ENCODE measurements around the gene CD302.
"Not testable (repeated sequence)": the region's sequence is repeated elsewhere in the genome, so short reads cannot be mapped to it uniquely, and the experiment has no call there.

CD302 gene

DNA sequence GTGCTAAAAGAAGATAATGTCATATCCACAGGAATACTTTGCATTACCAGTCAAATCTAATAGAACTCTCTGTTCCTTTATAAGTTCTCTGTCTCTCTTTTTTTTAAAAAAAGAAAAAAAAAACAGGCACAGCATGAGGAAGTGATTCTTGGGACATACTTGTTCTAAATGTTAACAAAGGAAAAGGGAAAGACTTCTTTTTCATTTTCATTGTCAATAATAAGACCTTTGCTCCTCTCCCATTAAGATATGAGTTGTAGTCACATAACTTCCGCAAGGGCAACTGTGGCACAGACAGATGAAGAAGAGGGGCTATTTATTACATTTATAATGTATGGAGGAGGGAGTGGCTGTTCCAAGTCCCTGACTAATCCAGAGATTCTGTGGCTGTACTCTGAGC, 4.7 kb downstream of the CD302 start:
- no peak for DNase-seq

DNA sequence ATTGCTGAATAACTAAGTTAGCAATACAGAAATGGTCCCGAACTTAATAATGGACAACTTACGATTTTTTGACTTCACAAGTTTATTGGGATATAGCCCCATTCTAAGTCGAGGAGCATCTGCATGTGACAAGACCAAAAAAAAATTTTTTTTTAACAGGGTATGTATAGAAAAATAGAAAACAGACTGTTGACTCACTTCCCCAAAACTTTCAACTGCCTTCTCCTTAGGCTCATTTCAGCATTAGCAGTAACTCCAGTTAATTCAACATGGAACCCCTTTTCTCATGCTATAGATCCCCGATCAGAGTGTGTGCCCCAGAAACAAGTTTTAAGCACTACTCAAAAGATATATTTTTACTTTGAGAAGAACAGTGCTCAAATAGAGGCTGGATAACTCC, 5.4 kb downstream of the CD302 start:
- DNase-seq: no peak

DNA sequence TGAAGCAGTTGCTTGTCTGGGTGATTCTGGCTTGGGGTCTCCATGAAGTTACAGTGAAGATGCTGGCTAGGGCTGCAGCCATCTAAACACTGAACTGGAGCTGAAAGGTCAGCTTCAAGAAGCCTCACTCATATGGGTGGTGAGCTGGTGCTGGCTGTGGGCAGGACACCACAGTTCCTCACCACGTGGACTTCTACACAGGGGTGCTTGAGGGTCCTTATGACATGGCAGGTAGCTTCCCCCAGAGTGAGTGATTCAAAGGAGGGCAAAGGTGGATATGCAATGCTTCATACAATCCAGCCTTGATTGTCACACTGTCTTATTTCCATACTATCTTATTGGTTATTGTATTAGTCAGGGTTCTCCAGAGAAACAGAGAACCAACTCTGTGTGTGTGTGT, 6.0 kb downstream of the CD302 start:
- no peak for DNase-seq

DNA sequence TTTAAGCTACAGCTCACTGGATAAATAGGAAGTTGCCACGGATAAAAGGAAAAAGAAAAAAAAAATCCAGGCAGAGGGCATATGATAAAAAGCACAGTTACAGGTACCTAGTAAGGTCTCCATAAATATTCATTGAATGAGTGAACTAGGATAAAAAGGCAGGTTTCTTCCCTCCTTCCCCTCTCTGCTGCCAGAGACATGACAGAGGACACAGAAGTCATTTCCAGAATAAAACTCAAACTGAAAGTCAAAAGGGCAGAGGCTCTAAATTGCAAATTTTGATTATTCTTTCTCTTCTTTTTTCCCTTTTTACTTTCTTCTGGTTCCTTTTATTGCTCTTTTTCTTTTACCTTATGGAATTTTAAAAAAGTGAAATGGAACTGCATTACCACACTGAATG, 7.7 kb downstream of the CD302 start:
- no peak for DNase-seq

DNA sequence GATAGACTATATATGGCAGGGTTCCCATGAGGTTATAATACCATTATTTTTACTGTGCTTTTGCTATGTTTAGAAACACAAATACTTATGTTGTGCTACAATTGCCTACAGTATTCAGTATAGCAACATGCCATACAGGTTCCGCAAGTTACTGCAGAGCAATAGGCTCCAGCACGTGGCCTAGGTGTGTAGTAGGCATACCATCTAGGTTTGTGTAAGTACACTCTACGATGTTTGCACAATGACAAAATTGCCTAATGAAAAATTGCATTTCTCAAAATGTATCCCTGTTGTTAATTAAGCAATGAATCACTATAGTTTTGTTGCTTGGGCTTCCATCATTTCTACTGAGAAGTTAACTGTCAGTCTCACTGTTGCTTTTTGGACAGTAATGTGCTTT, 9.8 kb downstream of the CD302 start:
- no peak for DNase-seq

DNA sequence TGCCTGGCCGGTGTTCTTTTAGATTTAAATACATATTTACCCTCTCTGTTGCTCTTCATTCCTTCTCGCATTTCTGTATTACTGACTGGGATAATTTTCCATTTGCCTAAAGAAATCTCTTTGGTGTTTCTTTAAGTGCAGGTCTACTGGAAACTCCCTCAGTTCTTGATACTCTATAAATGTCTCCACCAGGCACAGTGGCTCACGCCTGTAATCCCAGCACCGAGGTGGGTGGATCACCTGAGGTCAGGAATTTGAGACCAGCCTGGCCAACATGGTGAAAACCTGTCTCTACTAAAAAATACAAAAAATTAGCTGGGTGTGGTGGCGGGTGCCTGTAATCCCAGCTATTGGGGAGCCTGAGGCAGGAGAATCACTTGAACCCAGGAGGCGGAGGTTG, 10.4 kb downstream of the CD302 start:
- DNase-seq: not testable (repeated sequence)

DNA sequence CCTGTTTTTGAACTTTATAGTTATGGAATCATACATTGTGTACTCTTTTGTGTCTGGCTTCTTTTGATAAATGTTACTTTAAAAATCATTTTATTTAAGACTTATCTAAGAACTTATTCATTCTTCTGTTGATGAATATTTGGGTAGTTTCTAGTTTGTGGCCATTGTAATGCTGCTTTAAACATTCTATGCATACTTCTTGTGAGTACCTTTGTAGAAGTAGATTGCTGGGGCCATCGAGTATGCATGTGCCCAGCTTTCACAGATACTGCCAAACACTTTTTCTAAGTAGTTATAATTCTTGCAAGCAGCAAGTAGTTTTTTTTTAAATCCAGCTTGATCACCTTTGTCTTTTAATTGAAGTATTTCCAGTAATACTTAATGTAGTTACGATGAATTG, 11.1 kb downstream of the CD302 start:
- DNase-seq: no peak

DNA sequence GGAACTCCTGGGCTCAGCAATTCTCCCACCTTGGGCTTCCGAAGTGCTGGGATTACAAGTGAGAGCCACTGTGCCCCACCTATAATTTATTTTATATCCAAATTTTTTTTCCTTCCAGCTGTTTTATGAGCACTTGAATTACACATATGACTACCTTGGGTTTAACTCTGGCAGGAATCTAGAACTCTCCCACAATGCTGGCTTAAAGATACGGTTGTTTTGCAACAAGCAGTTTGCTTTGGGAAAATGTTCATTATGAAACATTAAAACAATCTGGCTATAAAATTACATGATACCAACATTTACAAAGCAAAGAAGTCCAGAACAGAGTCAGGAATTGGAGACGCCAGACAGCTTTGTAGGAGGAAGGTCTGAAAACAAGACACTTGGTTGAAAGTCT, 12.8 kb downstream of the CD302 start:
- no peak for DNase-seq

DNA sequence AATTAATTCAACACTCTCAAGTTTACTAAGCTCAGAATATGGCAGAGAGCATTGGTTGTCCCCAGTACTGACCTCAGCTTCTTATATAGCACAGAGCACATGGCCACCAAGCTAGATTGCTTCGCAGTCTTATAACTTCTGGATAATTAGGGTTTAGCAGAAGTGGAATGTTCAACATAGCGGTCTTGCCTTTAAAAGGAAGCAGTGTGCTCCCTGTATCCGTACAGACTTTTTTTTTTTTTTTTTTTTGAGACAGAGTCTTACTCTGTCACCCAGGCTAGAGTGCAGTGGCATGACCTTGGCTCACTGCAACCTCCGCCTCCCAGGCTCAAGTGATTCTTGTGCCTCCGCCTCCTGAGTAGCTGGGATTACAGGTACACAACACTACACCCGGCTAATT, 13.3 kb downstream of the CD302 start:
- not testable (repeated sequence) for DNase-seq

DNA sequence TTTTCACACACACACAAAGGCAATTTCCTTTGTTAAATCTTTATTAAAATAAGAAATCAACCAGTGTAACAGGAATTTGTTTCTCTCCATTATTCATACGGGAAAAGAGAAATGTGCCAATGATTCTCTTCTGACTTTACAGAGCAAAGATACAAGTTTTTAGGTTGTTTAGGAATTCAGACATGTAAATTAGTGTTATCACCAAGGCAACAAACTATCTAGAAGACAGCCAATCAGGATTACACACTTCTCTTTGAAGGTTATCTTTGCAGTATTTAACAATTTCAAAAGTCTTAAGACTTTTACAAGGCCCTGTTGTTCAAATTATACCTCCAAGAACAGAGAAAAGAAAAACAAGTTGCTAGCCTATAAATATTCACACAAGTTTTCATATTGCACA, 14.5 kb downstream of the CD302 start:
- no peak for DNase-seq

DNA sequence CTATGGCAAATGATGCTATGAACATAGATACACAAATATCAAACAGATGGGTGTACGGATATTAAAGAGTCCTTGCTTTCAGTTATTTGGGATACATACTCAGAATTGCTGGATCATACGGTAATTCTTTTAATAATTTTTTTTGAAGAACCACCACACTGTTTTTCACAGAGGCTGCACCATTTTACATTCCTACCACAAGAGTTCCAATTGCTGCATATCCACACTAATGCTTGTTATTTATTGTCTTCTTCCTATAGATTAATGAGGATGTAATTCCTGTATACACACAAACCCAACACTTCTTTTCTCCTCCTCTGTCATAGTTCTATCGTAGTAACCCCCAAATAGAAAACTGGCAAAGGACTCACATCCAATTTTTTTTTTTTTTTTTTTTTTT, 21.7 kb downstream of the CD302 start:
- no peak for DNase-seq

DNA sequence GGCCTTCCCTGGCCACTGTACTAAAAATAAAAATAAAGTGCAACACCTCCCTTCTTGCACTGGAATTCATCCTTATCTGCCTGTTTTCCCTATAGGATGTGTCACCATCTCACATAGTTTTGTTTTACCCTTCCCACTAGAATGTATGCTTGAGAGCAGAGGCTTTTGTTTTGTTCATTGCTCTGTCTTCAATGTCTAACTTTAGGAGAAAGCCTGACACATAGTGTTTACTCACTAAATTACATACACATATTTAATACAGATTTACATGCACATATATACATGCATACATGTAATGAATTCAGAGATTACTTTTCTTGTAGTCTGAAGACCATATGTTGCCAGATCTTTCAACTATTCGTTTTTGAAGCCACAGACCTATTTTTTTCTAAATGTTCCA, 23.0 kb downstream of the CD302 start:
- DNase-seq: no peak

DNA sequence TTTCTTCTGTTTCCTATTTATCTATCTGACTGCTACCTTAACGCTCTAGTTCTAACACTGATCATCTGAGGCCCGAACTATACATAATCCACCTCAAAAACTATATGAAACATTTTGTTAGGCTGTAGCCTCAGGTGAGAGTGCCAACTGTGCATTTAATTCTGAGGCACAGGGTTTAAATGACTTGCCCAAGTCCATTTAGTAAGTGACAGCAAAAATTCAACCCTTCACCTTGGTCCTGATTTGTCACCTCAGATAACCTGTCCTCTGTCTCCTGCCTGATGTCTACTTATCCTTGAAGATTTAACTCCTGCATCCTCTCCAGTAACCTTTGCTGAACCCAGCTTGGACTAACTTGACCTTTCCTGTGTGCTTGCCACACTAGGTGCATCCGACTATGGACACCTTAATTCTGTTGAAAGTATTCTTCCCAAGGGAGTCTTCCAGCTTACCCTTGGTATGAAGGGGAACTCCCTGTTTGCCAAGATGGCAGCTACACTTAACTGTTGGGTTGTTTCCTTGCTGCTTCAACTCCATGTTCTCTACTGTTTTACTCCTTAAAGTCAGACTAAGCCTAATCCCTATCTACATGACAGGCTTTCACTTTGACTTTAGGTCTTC, 23.5 kb downstream of the CD302 start:
- no peak for DNase-seq

DNA sequence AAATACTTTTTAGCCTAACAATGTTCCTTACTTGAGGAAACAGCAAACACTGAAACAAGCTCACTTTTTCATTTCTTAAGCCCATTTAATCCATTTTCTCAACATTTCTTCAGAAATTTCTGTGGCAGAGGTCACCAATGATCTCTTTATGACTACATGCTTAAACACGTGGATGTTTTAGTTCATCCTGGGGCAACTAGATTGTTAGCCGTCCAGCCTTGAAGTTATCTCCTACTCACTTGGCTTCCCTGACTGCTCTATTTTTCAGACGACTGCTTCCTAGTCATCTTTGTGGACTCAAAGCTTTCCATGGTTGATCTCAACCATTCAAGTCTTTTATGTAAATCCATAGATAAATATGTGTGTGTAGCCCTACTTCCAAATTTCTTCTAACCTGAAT, 24.1 kb downstream of the CD302 start:
- no peak for DNase-seq

DNA sequence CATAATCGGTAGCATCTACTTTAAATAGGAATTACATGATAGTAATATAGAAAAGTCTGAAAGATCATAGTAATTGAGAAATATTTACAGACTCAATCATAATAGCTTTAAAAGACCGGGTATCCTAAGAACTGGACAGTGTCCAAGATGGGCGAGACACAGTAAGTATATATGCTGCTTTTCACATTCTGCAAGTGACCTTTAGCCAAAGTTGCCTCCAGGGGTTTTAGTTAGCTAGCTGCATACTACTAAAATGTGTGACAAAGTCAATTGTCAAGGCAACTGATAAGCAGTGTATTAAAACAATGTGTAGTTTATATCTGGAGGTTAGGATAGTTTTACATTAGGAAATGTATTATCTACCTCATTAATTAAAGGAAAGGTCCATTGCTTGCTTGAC, 24.6 kb downstream of the CD302 start:
- no peak for DNase-seq

DNA sequence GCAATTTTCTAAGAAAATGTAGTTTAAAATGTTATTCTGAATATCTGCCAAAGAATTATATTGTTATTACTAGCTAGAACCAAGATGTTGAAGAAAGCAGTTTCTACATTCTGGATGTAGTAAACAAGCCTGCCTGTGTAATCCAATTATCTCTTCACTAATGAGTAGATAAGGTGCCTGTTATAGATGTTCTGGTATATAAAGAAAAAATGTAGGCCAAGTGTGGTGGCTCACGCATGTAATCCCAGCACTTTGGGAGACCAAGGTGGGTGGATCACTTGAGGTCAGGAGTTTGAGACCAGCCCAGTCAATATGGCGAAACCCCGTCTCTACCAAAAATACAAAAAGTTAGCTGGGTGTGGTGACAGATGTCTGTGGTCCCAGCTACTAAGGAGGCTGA, 28.9 kb downstream of the CD302 start:
- no peak for DNase-seq

DNA sequence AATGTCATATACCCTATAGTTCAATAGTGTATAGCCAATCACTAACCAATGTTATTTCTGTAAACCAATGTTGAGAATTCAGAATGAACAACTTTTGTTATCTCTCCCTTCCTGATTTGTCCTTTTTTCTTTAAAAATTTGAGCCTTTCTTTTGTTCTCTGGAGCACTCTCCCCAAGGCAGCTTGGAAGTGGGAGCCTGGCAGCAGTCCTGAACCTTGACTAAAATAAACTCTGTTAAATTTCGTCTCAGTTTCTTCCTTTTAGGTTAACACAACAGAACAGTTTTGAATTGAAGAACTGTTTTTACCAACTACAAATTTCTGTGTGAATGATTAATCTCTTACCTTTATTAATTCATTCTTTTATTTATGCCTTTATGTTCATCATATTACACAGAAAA, 35.9 kb downstream of the CD302 start:
- no peak for DNase-seq

DNA sequence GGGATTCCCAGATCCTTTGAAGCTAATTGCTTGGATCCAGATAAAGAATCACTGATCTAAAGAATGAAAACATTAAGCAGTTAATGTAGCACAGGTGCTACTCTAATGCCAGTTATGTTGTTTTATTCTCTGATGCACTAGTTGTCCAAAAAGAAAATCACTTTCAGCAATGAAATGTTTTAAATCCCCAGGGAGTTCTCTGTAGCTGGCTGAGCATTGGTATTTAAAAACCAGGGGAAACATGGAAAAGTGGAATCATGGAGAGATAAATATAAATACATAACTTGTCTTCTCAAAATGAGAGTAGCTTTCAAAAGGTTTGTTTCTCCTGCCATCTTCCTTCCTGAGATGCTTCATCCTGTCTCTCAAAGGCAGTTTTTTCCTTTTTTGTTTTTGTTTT, 37.7 kb downstream of the CD302 start:
- DNase-seq: no peak

DNA sequence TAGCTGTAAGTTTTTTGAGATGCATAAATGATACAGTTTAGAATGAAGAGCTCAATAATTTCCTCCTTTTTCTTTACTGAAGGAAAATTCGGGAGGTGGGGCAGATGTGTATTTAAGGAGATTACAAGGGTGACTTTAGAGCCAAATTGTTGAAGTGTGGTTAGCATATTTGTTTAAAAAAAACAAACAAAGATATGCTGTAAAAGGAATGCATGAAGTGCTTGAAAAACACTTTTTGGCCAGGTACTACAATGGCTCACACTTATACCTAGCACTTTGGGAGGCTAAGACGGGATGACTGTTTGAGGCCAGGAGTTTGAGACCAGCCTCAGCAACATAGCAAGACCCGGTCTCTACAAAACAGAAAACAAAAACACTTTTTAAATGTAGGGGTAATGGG, 38.4 kb downstream of the CD302 start:
- DNase-seq: no peak

DNA sequence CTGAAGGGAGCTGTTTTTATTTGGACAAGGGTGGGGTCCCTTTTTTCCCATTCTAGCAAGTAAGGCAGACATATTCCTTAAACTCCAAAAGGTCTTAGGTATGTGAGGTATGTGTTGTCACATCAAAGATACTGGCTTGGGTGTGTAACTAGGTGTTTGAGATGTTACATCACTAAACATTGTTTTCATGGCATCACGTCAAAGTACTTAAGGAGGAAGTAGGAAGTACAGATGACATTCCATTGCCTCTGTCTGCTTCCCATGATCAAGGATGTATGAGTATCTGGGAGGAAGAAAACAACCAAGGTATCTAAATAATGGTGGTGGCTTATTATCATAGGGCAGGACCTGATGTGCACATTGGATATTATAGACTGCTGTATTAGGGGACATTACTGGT, 39.3 kb downstream of the CD302 start:
- DNase-seq: no peak

DNA sequence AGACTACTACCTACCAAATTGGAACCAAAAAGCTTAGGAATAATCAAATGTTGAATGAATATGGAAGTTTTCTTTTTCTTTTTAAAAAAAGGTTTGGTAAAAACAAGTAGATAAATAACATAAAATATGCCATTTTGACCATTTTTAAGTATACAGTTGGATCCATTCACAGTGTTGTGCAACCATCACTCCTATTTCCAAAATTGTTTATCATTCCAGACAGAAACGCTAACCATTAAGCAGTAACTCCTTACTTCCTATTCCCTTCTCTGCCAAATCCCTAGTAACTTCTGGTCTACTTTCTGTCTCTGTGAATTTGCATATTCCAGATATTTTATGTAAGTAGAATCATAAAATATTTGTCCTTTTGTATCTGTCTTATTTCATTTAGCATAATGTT, 39.8 kb downstream of the CD302 start:
- no peak for DNase-seq

DNA sequence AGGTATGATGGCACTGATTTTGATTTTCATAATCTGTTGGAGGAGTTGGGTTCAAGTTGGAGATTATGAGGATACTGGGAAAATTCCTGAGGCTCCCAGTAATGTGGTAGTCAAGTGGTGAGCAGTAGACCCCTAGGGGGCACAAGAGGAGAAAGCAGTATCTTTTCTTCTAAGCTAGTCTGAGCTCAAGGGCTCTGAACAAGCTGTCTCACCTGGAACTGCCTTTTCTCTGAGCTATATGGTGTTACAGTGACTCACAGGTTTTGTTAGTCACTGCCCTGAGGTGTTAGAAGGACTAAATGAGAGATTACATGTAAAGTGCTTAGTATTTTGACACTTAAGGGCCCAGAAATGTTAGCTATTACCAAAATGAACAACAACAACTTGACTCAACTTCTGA, 42.2 kb downstream of the CD302 start:
- no peak for DNase-seq

DNA sequence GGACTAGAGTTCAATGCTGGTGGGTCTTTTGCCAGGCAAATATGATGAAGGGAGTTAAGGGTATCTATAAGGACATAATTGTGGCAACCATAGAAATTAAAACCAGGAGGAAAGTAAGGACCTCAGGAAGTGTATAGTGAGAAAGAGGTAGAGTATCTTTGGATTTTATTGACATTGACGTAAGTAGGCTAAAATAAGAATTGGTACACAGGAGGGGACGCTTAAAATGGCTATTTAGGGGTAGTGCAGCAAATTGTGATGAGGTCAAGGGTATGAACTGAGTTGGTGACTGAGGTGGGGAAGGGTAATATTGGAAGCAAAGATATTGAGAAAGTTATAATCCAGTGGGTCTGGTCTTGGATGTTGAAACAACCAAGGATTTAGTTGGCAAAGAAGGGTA, 43.0 kb downstream of the CD302 start:
- no peak for DNase-seq

DNA sequence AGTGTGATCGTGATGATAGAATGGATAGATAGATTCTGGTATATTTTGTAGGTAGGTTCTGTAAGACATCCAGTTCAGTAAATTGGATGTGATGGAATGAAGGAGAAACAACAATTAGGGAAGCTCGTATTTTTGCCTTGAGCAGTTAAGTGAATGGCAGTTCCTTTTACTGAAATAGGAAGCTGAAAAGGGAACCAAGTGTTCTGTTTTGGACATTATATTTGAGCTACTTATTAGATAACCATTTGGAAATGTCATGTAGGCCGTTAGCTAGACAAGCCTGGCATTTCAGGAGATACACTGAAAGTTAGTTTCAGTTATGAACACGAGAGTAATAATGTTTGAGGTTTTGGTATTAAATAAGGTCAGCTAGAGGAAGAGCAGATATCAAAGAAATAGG, 44.2 kb downstream of the CD302 start:
- DNase-seq: no peak

DNA sequence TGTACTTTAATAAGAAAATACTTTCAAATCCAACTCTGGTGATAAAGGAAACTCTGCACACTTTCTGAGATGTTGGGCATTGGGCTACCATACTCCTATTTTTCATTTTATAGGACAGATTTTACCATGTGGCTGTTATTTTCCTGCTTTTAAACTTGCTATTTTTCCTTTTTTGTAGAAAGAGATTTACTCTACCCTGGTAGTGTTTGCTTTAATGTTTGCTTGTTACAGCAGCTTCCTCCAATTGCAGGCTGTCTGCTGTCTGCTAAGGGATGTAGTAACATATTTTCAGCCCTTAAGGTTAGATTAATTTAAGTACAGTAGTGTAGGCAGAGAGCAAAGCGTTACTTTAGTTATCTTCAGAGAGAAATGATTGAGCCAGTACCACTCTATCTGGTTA, 47.1 kb downstream of the CD302 start:
- no peak for DNase-seq

DNA sequence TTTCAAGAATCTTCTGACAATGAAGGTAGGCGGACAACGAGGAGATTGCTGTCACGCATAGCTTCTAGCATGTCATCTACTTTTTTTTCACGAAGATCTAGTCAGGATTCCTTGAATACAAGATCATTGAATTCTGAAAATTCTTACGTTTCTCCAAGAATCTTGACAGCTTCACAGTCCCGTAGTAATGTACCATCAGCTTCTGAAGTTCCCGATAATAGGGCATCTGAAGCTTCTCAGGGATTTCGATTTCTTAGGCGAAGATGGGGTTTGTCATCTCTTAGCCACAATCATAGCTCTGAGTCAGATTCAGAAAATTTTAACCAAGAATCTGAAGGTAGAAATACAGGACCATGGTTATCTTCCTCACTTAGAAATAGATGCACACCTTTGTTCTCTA, 49.9 kb downstream of the CD302 start:
- DNase-seq: no peak
